NCI-H510A treated with DMSO at 0.1 percent for 48 hours (cell line): ENCODE data around the gene ENTPD1.
"Not testable (repeated sequence)": the region's sequence is repeated elsewhere in the genome, so short reads cannot be mapped to it uniquely, and the experiment has no call there.

Experiments used
- DNase-seq: peaks from one replicate; lab custom pipeline; 2025; lab: John Stamatoyannopoulos, UW

The ENTPD1 gene

DNA sequence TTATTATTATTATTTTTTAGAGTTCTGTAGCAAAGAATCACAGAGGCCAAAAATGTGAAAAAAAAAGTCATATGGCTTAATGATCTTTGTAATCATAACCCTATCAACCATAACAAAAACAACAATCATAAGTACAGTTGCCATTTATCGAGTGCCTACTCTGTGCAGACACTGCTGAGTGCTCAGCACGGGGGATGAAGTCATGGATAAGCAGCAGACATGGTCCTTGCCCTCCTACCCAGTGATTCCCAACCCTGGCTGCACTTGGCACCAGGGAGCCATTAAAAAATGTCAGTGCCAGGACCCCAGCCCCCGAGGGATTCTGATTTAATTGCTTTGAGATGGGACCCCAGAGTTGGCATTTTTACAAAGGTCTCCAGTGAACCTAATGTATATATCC, 38.2 kb downstream of the ENTPD1 start:
- DNase-seq = no peak

DNA sequence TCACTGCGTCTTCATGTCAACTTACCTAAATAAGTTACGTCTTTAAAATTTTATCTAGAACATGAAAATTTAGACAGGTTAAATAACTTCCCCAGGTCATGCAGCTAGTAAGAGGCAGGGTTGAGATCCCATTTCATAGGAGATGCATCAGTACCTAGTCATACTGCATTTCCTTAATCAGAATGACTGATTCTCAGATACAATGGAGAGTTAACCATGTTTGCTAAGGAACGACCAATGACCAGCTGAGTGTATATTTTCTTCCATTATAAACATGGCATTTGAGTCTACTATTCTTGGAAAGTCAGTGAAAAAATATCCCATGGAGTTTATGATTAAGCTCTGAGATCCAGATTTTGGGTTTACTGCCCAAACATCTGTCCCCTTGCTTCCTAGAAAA, 39.6 kb downstream of the ENTPD1 start:
- no peak for DNase-seq

DNA sequence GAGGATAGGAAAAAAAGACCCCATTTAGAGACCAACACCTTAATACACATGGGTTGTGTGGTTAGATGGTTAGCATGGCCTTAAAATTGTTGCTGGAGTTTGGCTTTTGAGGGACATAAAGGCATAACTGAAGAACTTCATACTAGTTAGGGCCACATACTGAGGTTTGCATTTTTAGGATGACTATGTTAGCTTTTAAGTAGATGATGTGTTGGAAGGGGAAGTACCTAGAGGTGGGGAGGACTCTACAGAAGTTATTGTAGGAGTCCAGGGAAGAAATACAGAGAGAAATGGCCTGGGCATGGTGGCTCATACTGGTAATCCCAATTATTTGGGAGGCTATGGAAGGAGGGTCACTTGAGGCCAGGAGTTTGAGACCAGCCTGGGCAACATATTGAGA, 40.5 kb downstream of the ENTPD1 start:
- DNase-seq = no peak

DNA sequence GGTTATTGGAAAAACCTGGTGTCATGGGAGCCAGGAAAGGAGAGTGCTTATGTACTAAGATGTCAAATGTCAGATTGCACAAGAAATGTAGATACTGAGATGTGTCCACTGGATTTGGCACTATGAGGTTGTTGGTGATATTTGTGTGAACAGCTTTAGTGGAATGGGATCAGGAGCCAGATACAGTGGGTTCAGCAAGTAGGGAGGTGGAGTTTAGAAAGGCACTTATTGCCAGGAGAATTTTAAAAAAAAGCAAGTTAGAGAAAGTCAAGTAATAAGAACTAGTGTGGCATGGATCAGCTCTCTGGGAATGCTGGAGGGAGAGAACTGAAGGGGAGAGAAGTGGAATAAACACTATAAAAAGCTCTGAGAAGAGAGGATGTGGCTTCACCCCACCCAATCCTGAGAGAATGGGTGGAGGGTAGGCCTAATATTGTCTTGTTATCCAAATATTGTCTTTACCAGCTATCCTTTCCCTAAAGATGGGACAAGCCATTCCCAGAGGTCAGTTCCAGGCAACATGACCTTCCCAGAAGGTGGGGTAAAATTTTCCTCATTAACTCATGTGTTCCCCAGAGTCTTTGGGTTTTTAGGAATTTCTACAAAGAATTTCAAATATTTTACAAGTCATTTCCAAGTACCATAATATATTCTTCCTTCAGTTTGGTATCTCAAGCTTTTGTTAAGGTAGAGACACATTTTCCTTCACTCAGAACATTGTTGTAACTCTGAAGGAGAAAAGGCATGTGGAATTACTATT, 42.3 kb downstream of the ENTPD1 start:
- no peak for DNase-seq

DNA sequence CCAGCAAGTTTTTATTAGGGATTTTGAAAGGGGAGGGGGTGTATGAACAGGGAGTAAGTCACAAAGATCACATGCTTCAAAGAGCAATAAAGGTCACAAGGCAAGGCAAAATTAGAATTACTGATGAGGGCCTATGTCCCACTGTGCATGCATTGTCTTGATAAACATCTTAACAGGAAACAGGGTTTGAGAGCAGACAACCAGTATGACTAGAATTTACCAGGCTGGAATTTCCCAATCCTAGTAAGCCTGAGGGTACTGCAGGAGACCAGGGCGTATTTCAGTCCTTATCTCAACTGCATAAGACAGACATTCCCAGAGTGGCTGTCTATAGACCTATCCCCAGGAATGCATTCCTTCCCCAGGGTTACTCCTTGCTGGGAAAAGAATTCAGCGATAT, 44.3 kb downstream of the ENTPD1 start:
- DNase-seq = not testable (repeated sequence)

GRCh38 chr10:95806687-95807380, 50.9 kb downstream of the ENTPD1 start:
- DNase-seq = not testable (repeated sequence)

GRCh38 chr10:95808705-95809308, 52.8 kb downstream of the ENTPD1 start:
- not testable (repeated sequence) for DNase-seq

DNA sequence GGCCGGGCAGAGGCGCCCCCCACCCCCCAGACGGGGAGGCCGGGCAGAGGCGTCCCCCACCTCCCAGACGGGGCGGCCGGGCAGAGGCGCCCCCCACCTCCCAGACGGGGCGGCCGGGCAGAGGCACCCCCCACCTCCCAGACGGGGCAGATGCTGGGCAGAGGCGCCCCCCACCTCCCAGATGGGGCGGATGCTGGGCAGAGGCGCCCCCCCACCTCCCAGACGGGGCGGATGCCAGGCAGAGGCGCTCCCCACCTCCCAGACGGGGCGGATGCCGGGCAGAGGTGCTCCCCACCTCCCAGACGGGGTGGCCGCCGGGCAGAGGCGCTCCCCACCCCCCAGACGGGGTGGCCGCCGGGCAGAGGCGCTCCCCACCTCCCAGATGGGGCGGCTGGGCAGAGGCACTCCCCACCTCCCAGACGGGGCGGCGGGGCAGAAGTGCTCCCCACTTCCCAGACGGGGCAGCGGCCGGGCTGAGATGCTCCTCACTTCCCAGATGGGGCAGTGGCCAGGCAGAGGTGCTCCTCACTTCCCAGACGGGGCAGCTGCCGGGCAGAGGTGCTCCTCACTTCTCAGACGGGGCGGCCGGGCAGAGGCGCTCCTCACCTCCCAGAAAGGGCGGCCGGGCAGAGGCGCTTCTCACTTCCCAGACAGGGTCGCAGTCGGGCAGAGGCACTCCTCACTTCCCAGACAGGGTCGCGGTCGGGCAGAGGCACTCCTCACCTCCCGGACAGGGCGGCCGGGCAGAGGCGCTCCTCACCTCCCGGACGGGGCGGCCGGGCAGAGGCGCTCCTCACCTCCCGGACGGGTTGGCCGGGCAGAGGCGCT, 53.6 kb downstream of the ENTPD1 start:
- DNase-seq = no peak

DNA sequence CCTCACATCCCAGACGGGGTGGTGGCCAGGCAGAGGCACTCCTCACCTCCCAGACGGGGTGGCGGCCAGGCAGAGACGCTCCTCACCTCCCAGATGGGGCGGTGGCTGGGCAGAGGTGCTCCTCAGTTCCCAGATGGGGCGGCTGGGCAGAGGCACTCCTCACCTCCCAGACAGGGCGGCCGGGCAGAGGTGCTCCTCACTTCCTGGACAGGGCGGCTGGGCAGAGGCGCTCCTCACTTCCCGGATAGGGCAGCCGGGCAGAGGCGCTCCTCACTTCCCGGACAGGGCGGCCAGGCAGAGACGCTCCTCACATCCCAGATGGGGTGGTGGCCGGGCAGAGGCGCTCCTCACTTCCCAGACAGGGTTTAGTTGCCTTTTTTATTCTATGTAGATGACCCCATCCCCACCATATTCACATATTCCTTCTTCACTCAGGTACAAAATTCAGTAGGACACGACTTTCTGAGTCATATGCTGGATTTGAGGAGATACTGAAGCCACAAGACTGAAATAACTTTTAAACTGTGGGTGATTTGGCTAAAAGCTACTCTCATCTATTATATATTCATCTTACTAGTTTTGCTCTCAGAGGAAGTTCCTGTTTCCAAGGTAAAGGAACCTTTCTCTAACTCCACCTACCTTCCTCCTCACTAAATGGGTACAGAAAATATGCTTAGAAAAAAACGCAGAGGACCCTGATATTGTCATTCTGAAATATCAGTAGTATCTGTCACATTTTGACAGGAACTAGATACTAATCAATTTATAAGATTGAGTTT, 54.4 kb downstream of the ENTPD1 start:
- no peak for DNase-seq

- no peak for DNase-seq
These were observed 57.2 kb downstream of the ENTPD1 start for GRCh38 chr10:95813054-95813685.

DNA sequence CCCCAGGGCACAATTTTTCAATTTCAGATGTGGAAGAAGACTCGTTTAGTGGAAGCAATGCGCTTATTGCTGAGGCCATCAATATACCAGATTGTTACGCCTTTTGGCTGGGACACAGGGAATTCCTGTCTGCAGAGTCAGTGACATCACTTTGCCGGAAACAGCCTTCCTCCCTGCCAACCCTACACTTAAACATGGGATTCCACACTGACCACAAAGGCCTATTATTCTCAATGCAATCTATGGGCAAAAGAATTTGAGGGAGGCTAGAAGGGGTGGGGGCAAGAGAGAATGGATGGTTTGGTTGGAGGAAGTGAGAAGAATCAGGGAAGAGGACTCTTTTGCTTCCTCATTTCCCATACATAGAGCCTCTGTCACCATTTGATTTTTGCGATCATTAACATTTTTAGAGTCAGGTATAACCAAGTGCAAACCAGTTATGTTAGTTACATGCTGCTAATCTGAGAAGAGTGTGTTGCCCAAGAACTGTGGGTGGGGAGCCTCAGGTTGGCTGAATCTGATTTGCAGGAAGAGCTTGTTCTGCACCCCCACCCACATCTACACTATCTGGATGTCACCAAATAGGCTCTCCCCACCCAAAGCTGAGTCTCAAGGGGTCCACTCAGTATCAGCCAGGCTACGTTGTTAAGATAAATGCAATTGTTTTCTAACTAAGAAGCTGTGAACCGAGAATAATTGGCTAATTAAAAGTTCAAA, 58.2 kb downstream of the ENTPD1 start:
- no peak for DNase-seq

DNA sequence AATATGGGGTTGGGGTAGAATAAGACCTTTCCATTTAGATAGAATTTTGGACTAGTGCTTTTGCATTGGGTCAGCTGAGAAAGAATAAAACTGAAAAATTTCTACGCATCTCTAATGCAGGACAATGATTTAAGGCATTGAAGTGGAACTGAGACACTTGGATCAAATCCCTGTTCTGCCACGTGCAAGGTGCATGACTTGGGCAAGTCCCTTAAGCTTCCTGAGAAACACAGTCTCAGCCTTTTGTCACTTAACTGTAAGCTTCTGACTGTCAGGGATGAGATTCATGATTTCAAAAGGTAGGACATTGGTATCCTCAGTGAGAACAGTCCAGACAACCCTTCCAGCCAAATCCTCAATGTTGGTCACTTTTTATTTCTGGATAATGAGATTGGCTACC, 59.2 kb downstream of the ENTPD1 start:
- no peak for DNase-seq

GRCh38 chr10:95815701-95816240, 59.8 kb downstream of the ENTPD1 start:
- no peak for DNase-seq

DNA sequence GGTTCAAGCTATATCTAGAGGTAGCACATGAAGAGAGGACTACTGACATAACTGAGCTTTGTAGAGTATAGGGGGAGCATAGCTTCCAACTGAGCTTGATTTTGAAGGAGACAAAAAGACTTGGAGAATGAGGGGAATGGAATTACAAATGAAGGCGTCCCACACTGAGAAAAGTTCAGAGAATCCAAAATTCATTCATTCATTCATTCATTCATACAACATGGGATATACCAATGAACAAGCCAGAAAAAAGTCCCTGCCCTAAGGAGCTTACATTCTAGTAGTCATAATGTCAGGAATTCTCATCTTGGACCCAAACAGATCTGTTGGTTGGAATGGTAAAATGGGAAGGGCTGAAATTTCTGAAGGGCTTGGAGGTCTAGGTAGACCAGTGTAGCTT, 62.0 kb downstream of the ENTPD1 start:
- no peak for DNase-seq

- DNase-seq = no peak
These were observed 62.7 kb downstream of the ENTPD1 start for GRCh38 chr10:95818668-95819067.

GRCh38 chr10:95819620-95820329, 63.8 kb downstream of the ENTPD1 start:
- DNase-seq = no peak

DNA sequence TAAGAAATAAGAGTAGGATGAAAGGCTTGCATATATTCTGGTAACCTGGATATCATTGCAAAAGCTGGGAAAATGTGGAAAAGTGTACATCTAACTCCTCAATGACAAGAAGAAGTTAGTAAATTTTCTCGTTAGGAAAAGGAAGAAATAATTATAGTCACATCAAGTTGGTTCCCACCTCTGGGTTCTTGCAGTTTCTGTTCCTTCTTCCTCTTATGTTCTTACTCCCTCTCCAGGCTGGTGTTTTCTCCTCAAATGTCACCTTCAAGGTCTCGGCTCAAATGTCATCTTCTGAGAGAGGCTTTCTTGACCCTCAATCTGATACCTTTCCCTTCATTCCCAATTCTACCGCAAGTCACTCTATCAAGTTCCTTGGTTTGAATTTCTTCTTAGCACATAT, 64.4 kb downstream of the ENTPD1 start:
- DNase-seq = no peak

- DNase-seq = no peak
These were observed 65.8 kb downstream of the ENTPD1 start for GRCh38 chr10:95821720-95822119.

DNA sequence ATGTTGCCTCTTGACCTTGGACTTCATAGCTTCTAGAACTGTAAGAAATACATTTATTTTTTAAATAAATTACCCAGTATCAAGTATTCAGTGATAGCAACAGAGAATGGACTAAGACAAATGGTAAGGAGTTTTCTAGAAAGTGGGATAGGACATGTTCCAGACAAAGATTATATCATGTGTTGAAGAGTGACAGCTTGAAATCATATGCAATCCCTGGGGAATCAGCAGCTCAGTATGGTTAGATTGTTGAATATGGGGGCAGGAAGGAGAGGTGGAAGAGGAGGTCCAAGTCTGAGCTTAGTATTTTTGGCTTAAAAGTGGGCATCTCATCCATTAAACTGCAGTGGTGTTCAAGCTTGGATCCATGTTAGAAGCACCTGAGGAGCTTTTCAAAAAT, 74.1 kb downstream of the ENTPD1 start:
- no peak for DNase-seq

- no peak for DNase-seq
These were observed 75.1 kb downstream of the ENTPD1 start for GRCh38 chr10:95831076-95831475.
